Skin of body (tissue), 2 donors: ENCODE measurements around the gene STEAP1B. TPM values are rescaled to one million over a fixed set of nuclear protein-coding genes. Genes with fewer than 3 reads are reported as not detected.
"Not testable (repeated sequence)": the region's sequence is repeated elsewhere in the genome, so short reads cannot be mapped to it uniquely, and the experiment has no call there.

Experiments
- DNase-seq: peaks from one replicate; lab custom pipeline; 2025; lab: John Stamatoyannopoulos, UW
- total RNA-seq: library from RNA; depleted of rRNA; stranded (reverse); fragments of >200 nt; gene quantifications from one replicate; pipeline ENCODE4 v1.2.3, GENCODE V29; 2014

Gene STEAP1B
- total RNA-seq, 1 donor from 2014 or later, result 2.0 TPM

DNA sequence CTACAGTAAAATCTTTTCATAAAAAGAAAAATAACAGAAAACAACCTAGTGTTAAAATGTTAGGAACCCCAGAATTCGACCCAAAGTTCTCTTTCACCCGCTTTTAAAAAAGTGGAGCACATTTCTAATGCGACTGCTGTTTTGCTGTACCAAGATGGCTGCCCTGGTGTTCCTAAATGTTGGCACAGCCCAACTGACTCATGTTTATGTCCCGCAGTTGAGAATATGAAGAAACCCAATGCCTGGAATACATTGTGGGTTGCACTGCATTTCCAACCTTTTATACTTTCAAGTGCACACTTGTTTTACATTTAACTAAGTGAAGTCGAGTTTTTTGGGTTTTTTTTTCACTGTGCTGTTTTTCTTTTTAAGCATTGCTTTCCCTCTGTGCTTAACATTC is 944 bp downstream of the STEAP1B start:
- no peak for DNase-seq

DNA sequence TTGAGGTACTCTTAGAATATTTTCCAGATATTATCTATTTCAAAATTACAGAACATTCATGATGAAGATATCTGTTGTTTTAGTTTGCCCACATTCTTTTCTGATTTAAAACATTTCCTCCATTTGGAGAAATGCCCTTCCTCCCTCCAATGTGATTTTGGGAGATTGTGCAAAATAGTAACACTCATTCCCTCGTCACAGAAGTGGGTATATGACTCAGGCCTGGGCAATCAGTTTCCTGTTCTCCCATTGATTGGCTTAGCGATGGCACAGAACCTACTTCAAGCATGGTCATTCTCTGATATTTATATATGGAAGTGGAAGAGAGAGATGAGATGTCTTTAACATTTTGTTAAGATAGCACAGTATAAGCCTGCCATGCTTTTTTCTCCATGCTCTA is 3.1 kb downstream of the STEAP1B start:
- DNase-seq, result not testable (repeated sequence)

DNA sequence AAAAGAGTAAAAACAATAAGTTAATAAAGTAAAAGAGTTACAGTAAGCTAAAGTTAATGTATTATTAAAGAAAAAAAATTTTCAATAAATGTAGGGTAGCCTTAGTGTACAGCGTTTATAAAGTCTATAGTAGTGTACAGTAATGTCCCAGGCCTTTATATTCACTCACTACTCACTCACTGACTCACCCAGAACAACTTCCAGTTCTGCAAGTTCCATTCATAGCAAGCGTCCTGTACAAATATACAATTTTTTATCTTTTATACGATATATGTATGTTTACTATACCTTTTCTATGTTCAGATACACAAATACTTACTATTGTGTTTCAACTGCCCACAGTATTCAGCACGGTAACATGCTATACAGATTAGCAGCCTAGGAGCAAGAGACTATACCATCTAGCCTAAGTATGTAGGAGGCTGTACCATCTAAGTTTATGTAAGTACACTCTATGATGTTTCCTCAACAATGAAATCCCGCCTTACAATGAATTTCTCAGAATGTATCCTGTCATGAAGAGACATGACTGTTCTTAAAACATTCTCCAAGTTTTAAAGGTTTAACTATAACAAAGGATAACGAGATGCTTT is 3.6 kb downstream of the STEAP1B start:
- DNase-seq, result not testable (repeated sequence)

DNA sequence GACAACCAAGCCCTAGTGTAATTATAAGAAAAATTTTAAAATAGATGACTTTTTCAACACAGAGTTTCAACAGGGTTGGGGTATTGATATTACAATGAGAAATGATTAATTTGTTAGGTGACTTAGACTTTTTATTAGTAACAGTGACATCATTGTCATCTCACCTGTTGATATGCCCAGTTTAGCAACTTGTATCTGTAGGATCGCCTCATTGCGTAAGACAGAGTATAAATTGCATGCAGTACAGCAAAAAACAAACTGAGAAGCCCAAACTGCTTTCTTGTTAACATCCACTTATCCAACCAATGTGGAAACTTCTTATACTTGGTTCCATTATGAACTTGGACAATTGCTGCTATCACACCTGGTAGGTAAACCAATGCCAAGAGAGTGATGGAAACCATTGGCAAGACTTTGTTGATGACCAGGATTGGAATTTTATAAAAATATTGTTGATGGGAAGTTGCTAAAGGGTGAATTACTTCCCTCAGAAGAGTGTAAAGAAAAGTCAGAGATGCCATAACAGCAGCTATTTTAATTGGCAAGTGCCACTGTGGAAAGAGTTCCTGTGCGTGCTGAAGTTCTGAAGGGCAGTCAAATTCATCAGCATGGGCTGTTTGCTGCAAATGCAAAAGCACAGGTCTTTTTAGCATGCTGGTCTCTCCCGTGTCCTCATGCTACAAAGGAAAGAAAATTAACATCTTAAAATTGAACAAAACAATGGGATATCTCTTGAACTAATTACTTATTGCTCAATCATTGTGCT is 6.6 kb downstream of the STEAP1B start:
- not testable (repeated sequence) for DNase-seq

DNA sequence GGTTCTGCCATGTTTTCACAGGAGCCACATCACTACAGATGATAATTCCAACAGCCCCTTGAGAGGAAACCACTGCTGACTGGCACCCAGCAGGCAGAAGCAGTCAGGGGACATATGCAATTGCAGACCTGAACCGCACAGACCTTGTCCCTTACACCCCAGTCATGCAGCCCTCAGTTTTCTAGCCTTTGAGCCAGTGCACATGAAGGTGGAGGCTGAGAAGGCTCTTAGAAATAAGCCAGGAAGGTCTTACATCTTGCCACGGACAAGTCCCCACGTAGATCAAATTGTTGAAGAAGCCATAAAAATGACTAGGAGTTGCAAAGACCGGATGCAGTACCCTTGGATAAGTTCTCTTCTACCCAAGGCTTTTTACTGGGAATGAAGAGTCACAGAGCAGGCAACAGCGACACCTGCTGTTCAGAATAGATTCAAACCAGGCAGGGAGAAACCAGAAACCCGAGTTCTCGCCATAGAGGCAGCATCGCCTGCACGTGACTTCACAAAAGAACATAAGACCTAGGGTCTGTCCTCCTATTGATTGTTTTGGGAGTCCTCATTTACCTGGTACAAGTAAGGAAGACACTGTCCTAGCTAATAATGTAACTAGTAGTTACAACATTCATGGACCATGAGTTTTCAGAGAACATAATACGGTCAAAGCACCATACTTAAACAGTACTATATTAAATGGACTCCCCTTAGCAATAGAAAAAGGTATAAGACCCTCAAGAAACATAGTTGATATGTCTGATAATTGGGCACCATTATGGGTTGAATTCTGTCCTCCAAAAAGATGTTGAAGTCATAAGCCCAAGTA is 11.1 kb downstream of the STEAP1B start:
- peak; percentile 64 for DNase-seq

DNA sequence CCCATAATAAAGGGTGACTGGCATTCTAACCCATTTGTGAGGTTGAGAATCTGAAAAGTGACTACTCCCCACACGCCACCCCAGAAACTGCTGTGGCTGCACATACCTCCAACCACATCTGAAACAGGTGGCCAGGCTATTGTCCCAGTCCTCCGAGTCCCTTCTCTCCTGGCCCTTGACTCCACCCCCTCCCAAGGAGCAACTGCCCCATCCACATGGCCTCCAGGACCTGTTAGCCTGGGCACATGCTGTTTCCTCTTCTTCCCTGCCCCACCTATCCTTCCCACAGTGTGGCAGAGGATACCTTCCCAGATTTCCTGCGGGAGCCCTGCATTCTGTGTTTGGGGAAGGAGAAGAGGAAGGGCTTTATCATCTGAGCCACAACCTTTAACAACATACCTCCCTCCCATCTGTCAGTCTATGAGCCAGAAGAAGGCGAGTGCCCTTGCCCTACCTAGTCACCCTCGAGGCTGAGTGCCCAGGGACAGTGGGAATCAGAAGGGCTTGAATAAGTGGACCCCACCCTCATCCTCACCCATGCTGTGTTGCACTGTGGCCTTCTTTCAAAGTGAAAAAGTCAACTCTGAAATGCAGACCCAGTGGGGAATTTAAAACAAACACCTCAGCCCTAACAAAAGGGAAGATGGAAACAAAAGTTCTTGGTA is 11.9 kb downstream of the STEAP1B start:
- no peak for DNase-seq

DNA sequence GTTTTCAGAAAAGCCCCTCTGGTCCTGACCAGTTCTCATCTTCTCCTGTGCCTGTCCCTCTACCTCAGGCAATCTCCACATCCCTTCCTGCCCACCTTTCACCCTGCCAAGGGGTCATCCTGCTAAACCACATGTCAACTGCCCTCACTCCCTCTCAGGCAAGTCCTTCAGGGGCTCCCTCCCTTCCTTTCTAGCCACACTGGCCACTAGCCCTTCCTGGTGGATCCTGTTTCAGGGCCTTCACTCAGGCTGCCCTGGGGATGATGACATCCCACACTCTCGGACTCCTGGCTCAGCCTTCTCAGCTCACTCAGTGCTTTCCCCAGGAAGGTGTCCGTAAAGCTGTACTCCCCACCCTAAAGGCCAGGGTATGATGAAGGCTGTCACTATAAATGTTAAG is 13.4 kb downstream of the STEAP1B start:
- DNase-seq, result no peak

DNA sequence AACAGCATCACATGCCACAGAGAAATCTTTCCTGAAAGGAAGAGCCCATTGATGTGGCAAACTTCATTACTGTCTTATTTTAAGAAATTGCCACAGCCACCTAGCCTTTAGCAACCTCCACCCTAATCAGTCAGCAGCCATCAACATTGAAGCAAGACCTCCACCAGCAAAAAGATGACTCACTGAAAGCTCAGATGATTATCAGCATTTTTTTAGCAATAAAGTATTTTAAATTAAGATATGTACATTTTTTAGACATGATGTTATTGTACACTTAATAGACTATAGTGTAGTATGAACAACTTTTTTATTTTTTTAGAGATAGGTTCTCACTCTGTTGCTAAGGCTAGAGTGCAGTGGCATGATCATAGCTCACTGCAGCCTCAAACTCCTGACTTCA is 14.8 kb downstream of the STEAP1B start:
- DNase-seq, result no peak

DNA sequence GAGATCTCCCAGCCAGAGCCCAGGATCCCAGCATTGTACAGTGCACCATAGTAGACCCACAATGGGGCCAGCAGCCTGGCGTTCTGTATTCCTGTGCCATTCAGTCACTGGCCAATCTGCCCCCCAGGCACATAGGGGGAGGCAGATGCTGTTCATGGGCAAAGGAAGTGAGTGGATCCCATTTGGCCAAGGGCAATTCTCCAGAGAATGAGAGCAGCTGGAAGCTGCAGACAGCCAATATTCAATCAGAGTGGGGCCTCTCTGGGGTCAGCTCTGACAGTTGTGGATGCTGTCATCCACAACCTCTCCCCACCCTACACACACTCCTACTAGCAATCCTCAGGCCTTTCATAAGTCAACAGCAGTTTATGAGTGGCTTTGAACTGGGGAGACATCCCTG is 17.5 kb downstream of the STEAP1B start:
- DNase-seq, result no peak

DNA sequence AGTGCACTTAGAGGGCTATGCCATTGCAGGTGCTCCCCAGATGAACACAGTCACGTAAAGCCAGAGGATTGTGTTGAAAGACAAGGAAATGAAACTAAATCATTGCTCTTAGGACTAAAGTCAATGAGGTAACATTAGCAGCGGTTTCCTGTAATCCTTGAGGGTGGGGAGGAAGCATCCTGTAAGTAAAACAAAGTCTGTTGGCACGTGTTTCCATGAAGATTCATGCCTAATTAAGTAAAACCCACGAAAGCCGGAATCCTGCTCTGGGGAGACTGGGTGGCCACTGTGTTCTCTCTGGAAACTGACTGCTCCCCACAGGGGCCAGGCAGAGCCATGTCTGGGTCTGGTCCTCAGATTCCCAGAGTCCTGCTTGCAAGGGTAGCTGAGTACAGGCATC is 18.3 kb downstream of the STEAP1B start:
- DNase-seq, result peak; percentile 13

DNA sequence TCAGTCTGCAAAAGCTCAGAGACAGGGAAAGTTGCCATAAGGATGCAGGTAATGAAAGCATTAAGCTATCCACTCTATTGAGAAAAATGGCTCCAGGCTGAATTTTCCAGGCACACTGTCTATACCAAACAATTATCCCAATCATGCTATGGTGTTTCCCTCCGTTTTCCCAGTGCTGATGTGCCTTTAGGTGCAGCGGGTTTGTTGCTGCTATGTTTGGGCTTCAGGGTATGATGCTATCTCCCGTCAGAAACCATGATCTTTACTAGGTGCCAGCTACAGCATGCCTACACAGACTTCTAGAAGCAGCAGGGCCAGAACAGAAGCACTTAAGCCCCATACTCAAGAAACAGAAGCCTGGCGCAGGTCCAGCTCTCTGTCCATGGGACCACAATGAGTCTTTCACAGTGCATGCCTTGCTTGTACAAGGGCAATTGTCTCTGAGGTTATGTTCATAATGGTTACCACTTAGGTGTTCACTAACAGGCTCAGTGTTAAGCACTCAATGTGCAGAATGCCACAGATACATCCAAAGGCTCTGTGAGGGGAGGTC is 19.4 kb downstream of the STEAP1B start:
- no peak for DNase-seq

DNA sequence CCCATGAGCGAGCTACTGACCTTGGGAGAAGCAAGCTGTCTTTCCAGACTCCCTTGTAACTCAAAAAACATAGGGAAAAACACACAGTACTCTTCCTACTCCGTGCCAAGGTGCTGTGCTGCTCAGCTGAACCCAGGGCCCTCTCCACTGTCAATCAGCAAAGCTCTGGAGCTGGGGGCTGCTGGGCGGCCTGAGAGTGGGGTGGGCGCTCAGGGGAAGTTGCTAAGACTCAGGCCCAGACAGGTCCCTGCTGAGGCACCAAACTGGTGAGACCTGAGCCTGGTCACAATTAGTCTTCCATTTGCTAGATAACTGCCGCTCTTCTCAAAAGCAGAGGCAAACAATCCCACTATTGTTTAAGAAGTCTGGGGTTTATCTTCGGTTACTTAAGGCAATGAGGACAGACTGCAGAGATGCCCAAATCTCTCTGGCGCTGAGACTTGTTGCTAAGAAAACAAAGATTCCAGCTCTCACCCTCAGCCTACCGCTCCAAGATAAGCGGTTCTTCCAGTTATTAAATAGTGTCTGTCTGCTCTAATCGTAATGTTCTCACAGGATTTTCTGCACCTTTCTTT is 22.0 kb downstream of the STEAP1B start:
- no peak for DNase-seq

DNA sequence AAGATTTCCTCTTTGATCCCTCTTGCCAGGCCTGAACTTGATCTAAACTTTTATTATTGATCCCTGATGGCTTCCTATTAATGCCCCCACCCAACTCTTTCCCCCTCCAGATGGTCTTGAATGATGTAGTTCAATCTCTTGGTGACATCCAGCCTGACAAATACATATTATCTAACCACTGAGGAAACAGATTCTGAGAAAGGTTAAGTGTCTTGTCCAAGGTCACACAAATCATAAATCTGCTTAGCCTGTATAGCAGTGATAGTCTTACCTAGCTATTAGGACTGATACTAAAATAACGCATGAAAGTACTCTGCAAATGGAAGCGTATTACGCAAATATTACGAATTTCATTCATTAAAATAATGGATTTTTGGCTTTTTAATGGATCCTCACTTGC is 22.7 kb downstream of the STEAP1B start:
- DNase-seq, result no peak

DNA sequence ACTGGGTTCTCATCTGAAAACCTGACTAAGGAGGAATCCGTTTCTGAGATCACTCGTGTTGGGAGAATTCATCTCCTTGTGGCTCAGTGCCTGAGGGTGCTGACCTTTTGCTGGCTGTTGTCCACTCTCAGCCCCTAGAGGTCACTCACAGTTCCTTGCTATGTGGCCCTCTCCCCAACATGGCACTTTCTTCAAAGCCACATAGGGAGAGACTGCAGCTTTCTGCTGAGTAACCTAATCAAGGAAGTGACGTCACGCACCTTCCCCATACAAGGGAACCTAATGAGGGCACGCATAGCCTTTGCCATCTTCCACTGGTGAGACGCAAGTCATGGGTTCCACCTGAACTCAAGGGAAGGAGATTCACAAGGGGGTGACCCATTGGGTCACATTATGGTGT is 23.2 kb downstream of the STEAP1B start:
- DNase-seq, result no peak

DNA sequence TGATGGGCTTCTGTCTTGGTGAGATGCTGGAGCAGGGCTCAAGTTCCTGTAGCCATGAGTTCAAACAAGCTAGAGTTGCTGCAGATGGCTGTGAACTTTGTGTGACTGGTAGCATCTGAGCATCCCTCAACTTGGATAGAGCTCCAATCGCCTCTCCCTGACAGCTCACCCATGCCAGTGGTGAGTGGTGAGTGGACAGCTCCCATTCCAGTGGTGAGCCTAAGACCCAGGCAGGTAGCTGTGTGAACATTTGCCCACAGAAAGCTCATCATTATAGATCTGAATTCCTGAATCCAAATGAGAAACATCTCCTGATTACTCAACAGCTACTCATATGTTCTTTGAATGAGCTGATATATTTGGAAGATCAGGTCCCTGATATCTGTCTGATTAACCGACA is 25.3 kb downstream of the STEAP1B start:
- no peak for DNase-seq

DNA sequence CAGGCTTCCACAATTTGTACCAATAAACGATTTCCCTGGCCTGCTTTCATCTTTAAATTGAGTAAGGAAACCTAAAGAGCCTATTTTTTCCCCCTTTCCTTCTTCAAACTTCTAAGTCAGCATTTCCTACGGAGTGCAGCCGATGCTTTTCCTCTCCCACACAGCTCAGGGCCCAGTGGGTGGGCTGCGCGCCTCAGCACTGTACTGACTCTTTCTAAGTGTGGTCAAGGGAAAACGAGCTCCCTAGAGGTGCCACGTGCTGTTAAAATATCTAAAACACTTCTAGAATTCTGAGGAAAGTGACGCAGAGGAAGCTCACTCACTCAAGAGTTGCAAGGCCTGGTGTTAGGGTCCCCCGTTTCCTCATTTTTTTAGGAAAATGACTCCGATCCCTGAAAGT is 29.0 kb downstream of the STEAP1B start:
- DNase-seq, result no peak

DNA sequence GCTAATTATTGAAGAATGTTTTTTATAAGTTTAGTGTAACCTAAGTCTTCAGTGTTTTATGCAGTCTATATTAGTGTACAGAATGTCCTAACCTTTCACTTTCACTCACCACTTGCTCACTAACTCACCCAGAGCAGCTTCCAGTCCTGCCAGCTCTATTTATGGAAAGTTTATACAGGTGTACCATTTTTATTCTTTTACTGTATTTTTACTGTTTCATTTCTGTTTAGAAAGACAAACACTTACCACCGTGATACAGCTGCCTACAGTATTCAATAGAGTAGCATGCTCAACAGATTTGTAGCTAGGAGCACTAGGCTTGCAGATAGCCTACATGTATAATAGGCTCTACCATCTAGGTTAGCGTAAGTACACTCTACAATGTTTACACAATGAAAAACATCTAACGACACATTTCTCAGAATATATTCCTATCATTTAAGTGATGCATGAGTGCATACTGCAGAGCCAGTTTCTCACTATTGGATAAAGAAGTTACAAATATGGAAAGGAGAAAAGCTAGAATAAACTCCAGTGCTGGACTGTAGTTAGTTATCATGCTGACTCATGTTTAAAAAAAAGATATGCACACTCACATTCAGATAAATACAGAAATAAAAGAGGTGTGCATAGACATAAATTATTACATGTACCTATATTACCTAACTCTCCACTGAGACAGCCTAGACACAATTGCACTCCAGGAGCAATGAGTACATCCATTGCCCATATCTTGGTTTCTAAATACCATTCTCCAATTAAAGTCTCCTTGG is 30.4 kb downstream of the STEAP1B start:
- no peak for DNase-seq

DNA sequence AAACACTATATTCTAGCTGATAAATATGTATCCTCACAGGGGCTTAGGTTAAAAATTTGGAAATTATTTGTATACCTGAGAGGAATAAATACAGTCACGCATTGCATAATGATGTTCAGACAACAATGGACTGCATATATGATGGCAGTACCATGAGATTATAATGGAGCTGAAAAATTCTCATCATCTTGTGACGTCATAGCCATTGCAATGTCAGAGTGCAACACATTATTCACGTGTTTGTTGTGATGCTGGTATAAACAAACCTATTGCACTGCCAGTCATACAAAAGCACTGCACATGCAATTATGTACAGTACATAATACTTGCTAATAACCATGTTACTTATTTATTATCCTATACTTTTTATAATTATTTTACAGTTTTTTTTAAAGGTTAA is 31.4 kb downstream of the STEAP1B start:
- DNase-seq, result no peak

DNA sequence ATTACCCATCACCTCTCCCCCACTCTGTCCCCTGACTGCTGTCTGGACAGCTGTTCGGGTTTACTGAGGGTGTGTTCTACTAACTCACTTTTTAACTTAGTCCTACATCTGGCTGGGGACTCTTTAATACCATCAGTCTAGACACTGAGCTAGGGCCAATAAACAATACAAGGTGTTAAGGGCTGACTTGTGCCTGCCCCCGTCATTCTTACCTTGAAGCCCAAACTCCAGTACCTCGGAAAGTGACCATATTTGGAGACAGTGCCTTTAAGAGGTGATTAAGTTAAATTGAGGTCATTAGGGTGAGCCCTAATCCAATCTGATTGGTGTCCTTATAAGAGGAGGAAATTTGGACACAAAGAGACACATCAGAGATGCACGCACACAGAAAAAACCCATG is 35.7 kb downstream of the STEAP1B start:
- DNase-seq, result no peak

DNA sequence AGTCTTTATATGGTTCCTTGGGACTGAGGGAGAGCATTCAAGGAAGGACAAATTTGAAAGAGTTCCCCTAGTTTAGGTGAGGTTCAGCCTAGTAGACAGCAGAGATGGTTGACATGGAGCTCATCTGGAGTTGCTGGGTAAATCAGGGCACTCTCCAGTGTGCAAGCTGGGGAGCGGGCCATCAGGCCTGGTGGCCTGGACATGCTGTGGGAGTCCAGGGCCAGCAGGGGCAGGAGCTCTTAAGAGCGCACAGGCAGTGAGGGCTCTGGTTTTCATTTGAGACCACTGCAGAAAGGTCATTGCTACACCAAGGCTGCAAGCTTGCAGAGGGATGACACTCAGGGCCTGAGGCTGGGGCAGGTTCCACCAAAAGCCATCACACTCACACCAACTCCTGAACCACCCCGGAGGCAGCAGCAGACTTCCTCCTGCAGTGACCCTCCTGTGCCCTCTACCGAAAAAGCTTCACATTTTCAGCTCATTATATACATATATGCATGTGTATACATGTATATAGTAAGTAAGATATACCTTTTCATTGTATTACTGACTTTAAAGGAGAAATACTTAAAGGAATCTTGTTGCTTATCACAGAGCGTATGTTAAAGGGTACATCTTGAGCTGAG is 39.5 kb downstream of the STEAP1B start:
- DNase-seq, result no peak
